ENCODE results near the gene GRB14.

The GRB14 gene

GRCh38 chr2:164613321-164613982 lies 7.8 kb downstream of the GRB14 start:
- no peak for DNase-seq (ENCODE audit: low read depth in 2 of 2)

- no peak for DNase-seq (ENCODE audit: low read depth in 2 of 2)
Measured at GRCh38 chr2:164609790-164610189, 11.5 kb downstream of the GRB14 start.

GRCh38 chr2:164606557-164606956 lies 14.7 kb downstream of the GRB14 start:
- DNase-seq (ENCODE audit: low read depth in 2 of 2) = no peak

- no peak for DNase-seq (ENCODE audit: low read depth in 2 of 2)
Measured at GRCh38 chr2:164605295-164605694, 16.0 kb downstream of the GRB14 start.

GRCh38 chr2:164600763-164601162 lies 20.5 kb downstream of the GRB14 start:
- DNase-seq (ENCODE audit: low read depth in 2 of 2) = no peak

- no peak for DNase-seq (ENCODE audit: low read depth in 2 of 2)
Measured at GRCh38 chr2:164599954-164600589, 21.2 kb downstream of the GRB14 start.

GRCh38 chr2:164597983-164598382 lies 23.3 kb downstream of the GRB14 start:
- no peak for DNase-seq (ENCODE audit: low read depth in 2 of 2)

- DNase-seq (ENCODE audit: low read depth in 2 of 2) = no peak
Measured at GRCh38 chr2:164595031-164595430, 26.3 kb downstream of the GRB14 start.

- no peak for DNase-seq (ENCODE audit: low read depth in 2 of 2)
Measured at GRCh38 chr2:164593959-164594358, 27.3 kb downstream of the GRB14 start.

GRCh38 chr2:164593541-164593940 lies 27.7 kb downstream of the GRB14 start:
- DNase-seq (ENCODE audit: low read depth in 2 of 2) = no peak

GRCh38 chr2:164589522-164589921 lies 31.8 kb downstream of the GRB14 start:
- no peak for DNase-seq (ENCODE audit: low read depth in 2 of 2)

- no peak for DNase-seq (ENCODE audit: low read depth in 2 of 2)
Measured at GRCh38 chr2:164581050-164581449, 40.2 kb downstream of the GRB14 start.

- DNase-seq (ENCODE audit: low read depth in 2 of 2) = no peak
Measured at GRCh38 chr2:164574931-164575330, 46.4 kb downstream of the GRB14 start.

GRCh38 chr2:164570475-164570874 lies 50.8 kb downstream of the GRB14 start:
- DNase-seq (ENCODE audit: low read depth in 2 of 2) = no peak

- DNase-seq (ENCODE audit: low read depth in 2 of 2) = no peak
Measured at GRCh38 chr2:164569378-164569777, 51.9 kb downstream of the GRB14 start.

- no peak for DNase-seq (ENCODE audit: low read depth in 2 of 2)
Measured at GRCh38 chr2:164568317-164568716, 53.0 kb downstream of the GRB14 start.

GRCh38 chr2:164567335-164567989 lies 53.8 kb downstream of the GRB14 start:
- DNase-seq (ENCODE audit: low read depth in 2 of 2) = no peak

GRCh38 chr2:164565359-164565758 lies 55.9 kb downstream of the GRB14 start:
- no peak for DNase-seq (ENCODE audit: low read depth in 2 of 2)

GRCh38 chr2:164562666-164563065 lies 58.6 kb downstream of the GRB14 start:
- DNase-seq (ENCODE audit: low read depth in 2 of 2) = no peak

GRCh38 chr2:164561991-164562390 lies 59.3 kb downstream of the GRB14 start:
- DNase-seq (ENCODE audit: low read depth in 2 of 2) = no peak

GRCh38 chr2:164561416-164561815 lies 59.9 kb downstream of the GRB14 start:
- no peak for DNase-seq (ENCODE audit: low read depth in 2 of 2)

- DNase-seq (ENCODE audit: low read depth in 2 of 2) = no peak
Measured at GRCh38 chr2:164560902-164561301, 60.4 kb downstream of the GRB14 start.

GRCh38 chr2:164560181-164560792 lies 61.0 kb downstream of the GRB14 start:
- no peak for DNase-seq (ENCODE audit: low read depth in 2 of 2)
